DOHH2 (cell line): ENCODE data around the gene SERINC3.

Experiments used
- H3F3A ChIP-seq: fragments of 200-600 bp; sonication (generic), shearing (Covaris generic); 2 replicates; pipeline ENCODE4 v1.6.0; 2016; ENCODE audit warnings: antibody characterized with exemption, mild to moderate bottlenecking; ENCODE audit not compliant: control insufficient read depth, insufficient read depth
- H3K27ac ChIP-seq: fragments of 200-600 bp; sonication (generic); 2 replicates; pipeline ENCODE4 v1.5.1; 2014; ENCODE audit warnings: low read depth, mild to moderate bottlenecking, low read length, moderate library complexity
- H3K27me3 ChIP-seq: fragments of 200-600 bp; sonication (generic); 2 replicates; pipeline ENCODE4 v1.6.1; 2014; ENCODE audit warnings: mild to moderate bottlenecking, low read length, mixed read lengths; ENCODE audit not compliant: control insufficient read depth
- H3K36me3 ChIP-seq: fragments of 200-600 bp; sonication (generic); 2 replicates; pipeline ENCODE4 v1.6.1; 2014; ENCODE audit warnings: mild to moderate bottlenecking, low read length, moderate library complexity, mixed read lengths; ENCODE audit not compliant: control insufficient read depth
- H3K4me1 ChIP-seq: fragments of 200-600 bp; sonication (generic); 2 replicates; pipeline ENCODE4 v1.6.1; 2014; ENCODE audit warnings: mild to moderate bottlenecking, low read length, mixed read lengths; ENCODE audit not compliant: control insufficient read depth
- H3K4me2 ChIP-seq: fragments of 200-600 bp; sonication (generic); 2 replicates; pipeline ENCODE4 v1.6.0; 2014; ENCODE audit warnings: mild to moderate bottlenecking, low read length, moderate library complexity
- H3K4me3 ChIP-seq: fragments of 200-600 bp; sonication (generic); 2 replicates; pipeline ENCODE4 v1.5.1; 2014; ENCODE audit warnings: mild to moderate bottlenecking, low read length, mixed read lengths
- H3K79me2 ChIP-seq: fragments of 200-600 bp; sonication (generic); 2 replicates; pipeline ENCODE4 v1.6.1; 2014; ENCODE audit warnings: mild to moderate bottlenecking, low read length, mixed read lengths; ENCODE audit not compliant: control insufficient read depth
- H3K9me2 ChIP-seq: fragments of 200-600 bp; sonication (generic); replicated peaks from 2 replicates; pipeline ENCODE4 v1.6.1; 2014; ENCODE audit warnings: mild to moderate bottlenecking, low read length, mixed read lengths; ENCODE audit not compliant: control insufficient read depth
- H3K9me3 ChIP-seq: fragments of 200-600 bp; sonication (generic); 2 replicates; pipeline ENCODE4 v1.6.1; 2014; ENCODE audit warnings: antibody characterized with exemption, low read length, mixed read lengths; ENCODE audit not compliant: control insufficient read depth, insufficient read depth
- H4K20me1 ChIP-seq: fragments of 200-600 bp; sonication (generic); 2 replicates; pipeline ENCODE4 v1.6.0; 2014; ENCODE audit warnings: low read depth, mild to moderate bottlenecking, antibody characterized with exemption, low read length, moderate library complexity; ENCODE audit not compliant: control insufficient read depth, insufficient read depth
- EZH2phosphoT487 ChIP-seq: fragments of 200-600 bp; sonication (generic); IDR thresholded peaks from 2 replicates; pipeline ENCODE4 v1.6.1; 2017; ENCODE audit warnings: borderline replicate concordance, mild to moderate bottlenecking, antibody characterized with exemption, low read length, moderate library complexity, mixed read lengths
- TF ChIP-seq, protein P1 (sequence below): fragments of 200-600 bp; sonication (generic); IDR thresholded peaks from one replicate; pipeline ENCODE4 v1.5.1; 2014; ENCODE audit warnings: antibody characterized with exemption, mild to moderate bottlenecking, low read depth, low read length; ENCODE audit not compliant: poor library complexity, severe bottlenecking

The SERINC3 gene

GRCh38 chr20:44552568-44552949 is 30.7 kb upstream of the SERINC3 start:
- Histone ChIP-seq H3K4me3 (no peak overlapping the region), H3K4me2 (no peak overlapping the region), H3F3A (no peaks in the 10 kb centered on the region), H3K36me3 (no peaks in the 10 kb centered on the region), H3K9me3 (no peaks in the 10 kb centered on the region), H3K79me2 (no peaks in the 10 kb centered on the region), H4K20me1 (no peaks in the 10 kb centered on the region), H3K4me1 (peaks cover 9% of the 10 kb centered on the region; the same call in 1 of the 2 replicates), H3K27me3 (no peaks in the 10 kb centered on the region), H3K27ac (no peak overlapping the region), H3K9me2 (no peaks in the 10 kb centered on the region)
- no peak for TF ChIP-seq EZH2phosphoT487
- TF ChIP-seq, protein P1, sequence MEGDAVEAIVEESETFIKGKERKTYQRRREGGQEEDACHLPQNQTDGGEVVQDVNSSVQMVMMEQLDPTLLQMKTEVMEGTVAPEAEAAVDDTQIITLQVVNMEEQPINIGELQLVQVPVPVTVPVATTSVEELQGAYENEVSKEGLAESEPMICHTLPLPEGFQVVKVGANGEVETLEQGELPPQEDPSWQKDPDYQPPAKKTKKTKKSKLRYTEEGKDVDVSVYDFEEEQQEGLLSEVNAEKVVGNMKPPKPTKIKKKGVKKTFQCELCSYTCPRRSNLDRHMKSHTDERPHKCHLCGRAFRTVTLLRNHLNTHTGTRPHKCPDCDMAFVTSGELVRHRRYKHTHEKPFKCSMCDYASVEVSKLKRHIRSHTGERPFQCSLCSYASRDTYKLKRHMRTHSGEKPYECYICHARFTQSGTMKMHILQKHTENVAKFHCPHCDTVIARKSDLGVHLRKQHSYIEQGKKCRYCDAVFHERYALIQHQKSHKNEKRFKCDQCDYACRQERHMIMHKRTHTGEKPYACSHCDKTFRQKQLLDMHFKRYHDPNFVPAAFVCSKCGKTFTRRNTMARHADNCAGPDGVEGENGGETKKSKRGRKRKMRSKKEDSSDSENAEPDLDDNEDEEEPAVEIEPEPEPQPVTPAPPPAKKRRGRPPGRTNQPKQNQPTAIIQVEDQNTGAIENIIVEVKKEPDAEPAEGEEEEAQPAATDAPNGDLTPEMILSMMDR, result no peak

GRCh38 chr20:44552050-44552449 is 30.2 kb upstream of the SERINC3 start:
- Histone ChIP-seq H3K36me3 (no peaks in the 10 kb centered on the region), H3K79me2 (no peaks in the 10 kb centered on the region), H3F3A (no peaks in the 10 kb centered on the region), H3K4me3 (no peak overlapping the region), H3K27me3 (no peaks in the 10 kb centered on the region), H3K9me3 (no peaks in the 10 kb centered on the region), H3K27ac (no peak overlapping the region), H4K20me1 (no peaks in the 10 kb centered on the region), H3K4me2 (no peak overlapping the region), H3K9me2 (no peaks in the 10 kb centered on the region), H3K4me1 (peaks cover 9% of the 10 kb centered on the region; the same call in 1 of the 2 replicates)
- TF ChIP-seq, protein P1, result no peak
- TF ChIP-seq EZH2phosphoT487, result no peak

DNA sequence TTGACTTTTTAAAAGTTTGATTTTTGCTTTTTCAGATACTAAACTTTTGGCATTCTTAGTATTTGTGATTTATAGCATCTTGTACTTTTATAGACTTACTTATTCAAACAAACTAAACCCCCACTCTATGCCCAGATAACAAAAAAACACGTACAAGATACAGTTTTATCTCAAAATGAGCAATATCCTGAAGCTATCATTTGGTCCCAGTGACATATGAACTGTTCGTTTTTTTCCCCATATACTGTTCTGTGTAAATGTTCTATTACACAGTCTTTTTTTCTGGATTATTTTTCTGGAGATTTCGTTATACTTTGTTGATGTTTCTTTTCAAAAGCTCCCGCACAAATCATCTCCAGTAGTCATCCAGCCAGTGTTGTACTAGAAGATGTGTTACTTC is 27.3 kb upstream of the SERINC3 start:
- Histone ChIP-seq H3F3A (no peaks in the 10 kb centered on the region), H3K4me3 (no peak overlapping the region), H3K9me3 (no peaks in the 10 kb centered on the region), H3K4me2 (no peak overlapping the region), H3K79me2 (no peaks in the 10 kb centered on the region), H3K27ac (no peak overlapping the region), H3K27me3 (no peaks in the 10 kb centered on the region), H3K9me2 (no peaks in the 10 kb centered on the region), H3K36me3 (no peaks in the 10 kb centered on the region), H4K20me1 (no peaks in the 10 kb centered on the region), H3K4me1 (peaks cover 9% of the 10 kb centered on the region; the same call in 1 of the 2 replicates)
- TF ChIP-seq, protein P1, result no peak
- TF ChIP-seq EZH2phosphoT487, result no peak
